ENCODE measurements around the gene DSTYK.

DNA sequence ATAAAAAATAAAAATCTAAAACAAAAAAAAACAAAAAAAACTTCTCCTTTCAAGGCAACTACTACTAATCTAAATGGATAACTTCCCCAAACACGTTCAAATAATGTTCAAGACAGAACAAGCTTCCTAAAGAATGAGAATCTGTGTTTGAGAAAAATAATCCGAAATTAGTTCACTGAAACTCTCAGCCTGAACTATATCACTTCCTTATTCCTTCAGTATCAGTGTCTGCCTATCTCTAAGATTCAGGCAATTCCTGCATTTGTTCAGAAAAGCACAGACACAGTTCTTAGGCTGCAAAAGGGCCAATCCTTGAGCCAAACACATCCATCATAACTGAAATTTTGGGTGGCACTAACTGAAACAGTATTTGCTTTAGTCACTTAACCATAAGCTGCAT lies 22.4 kb downstream of the DSTYK start:
- TF ChIP-seq, protein P1, sequence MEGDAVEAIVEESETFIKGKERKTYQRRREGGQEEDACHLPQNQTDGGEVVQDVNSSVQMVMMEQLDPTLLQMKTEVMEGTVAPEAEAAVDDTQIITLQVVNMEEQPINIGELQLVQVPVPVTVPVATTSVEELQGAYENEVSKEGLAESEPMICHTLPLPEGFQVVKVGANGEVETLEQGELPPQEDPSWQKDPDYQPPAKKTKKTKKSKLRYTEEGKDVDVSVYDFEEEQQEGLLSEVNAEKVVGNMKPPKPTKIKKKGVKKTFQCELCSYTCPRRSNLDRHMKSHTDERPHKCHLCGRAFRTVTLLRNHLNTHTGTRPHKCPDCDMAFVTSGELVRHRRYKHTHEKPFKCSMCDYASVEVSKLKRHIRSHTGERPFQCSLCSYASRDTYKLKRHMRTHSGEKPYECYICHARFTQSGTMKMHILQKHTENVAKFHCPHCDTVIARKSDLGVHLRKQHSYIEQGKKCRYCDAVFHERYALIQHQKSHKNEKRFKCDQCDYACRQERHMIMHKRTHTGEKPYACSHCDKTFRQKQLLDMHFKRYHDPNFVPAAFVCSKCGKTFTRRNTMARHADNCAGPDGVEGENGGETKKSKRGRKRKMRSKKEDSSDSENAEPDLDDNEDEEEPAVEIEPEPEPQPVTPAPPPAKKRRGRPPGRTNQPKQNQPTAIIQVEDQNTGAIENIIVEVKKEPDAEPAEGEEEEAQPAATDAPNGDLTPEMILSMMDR (conservative IDR thresholded peaks at IDR 0.05; ENCODE audit: low read length), result no peak
- no peak for TF ChIP-seq EZH2phosphoT487 (IDR thresholded peaks at IDR 0.05; ENCODE audit: borderline replicate concordance)
